ENCODE data around the gene TAS1R3.

TAS1R3 gene

GRCh38 chr1:1299686-1300351 is 31.3 kb upstream of the TAS1R3 start:
- H3K36me3 ChIP-seq = peaks cover 54% of the 10 kb centered on the region
- no peak overlapping the region for H3K4me3 ChIP-seq (ENCODE audit: low read depth, low read length)
- TF ChIP-seq, protein P1, sequence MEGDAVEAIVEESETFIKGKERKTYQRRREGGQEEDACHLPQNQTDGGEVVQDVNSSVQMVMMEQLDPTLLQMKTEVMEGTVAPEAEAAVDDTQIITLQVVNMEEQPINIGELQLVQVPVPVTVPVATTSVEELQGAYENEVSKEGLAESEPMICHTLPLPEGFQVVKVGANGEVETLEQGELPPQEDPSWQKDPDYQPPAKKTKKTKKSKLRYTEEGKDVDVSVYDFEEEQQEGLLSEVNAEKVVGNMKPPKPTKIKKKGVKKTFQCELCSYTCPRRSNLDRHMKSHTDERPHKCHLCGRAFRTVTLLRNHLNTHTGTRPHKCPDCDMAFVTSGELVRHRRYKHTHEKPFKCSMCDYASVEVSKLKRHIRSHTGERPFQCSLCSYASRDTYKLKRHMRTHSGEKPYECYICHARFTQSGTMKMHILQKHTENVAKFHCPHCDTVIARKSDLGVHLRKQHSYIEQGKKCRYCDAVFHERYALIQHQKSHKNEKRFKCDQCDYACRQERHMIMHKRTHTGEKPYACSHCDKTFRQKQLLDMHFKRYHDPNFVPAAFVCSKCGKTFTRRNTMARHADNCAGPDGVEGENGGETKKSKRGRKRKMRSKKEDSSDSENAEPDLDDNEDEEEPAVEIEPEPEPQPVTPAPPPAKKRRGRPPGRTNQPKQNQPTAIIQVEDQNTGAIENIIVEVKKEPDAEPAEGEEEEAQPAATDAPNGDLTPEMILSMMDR (IDR thresholded peaks at IDR 0.05; ENCODE audit: low read depth, low read length) = peak; percentile 42
- no peaks in the 10 kb centered on the region for H3K27me3 ChIP-seq
- no peak for DNase-seq
- peaks cover 20% of the 10 kb centered on the region for H3K4me1 ChIP-seq
- no peaks in the 10 kb centered on the region for H3K9me3 ChIP-seq

GRCh38 chr1:1300352-1300739 is 30.7 kb upstream of the TAS1R3 start:
- peaks cover 49% of the 10 kb centered on the region for H3K36me3 ChIP-seq
- H3K4me3 ChIP-seq (ENCODE audit: low read depth, low read length) = no peak overlapping the region
- H3K4me1 ChIP-seq = peaks cover 20% of the 10 kb centered on the region
- no peaks in the 10 kb centered on the region for H3K27me3 ChIP-seq
- no peaks in the 10 kb centered on the region for H3K9me3 ChIP-seq
- no peak for DNase-seq
- TF ChIP-seq, protein P1 (IDR thresholded peaks at IDR 0.05; ENCODE audit: low read depth, low read length) = no peak

DNA sequence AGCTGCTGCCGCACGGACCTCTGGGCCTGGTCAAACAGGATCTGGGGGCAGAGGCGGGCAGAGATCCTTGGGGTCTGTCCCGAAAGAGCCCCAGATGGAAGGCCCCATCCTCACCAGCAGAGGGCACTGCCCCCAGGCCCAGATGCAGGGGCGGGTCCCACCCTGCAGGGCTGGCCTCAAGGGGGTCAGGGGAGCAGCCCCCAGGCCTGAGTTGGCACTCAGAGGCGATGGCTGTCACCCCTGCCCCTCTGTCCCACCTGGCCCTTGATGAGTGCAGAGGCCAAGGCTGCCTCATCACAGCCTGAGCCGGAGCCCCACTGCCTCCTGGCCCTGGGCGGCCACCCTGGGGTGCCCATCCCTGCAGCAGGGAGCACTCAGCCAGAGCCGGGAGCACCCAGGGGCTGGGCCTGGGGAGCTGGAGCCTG is 29.1 kb upstream of the TAS1R3 start:
- no peaks in the 10 kb centered on the region for H3K27me3 ChIP-seq
- no peaks in the 10 kb centered on the region for H3K9me3 ChIP-seq
- TF ChIP-seq, protein P1 (IDR thresholded peaks at IDR 0.05; ENCODE audit: low read depth, low read length) = peak; percentile 49
- H3K4me3 ChIP-seq (ENCODE audit: low read depth, low read length) = no peak overlapping the region
- peaks cover 20% of the 10 kb centered on the region for H3K4me1 ChIP-seq
- peaks cover 36% of the 10 kb centered on the region for H3K36me3 ChIP-seq
- DNase-seq = no peak

DNA sequence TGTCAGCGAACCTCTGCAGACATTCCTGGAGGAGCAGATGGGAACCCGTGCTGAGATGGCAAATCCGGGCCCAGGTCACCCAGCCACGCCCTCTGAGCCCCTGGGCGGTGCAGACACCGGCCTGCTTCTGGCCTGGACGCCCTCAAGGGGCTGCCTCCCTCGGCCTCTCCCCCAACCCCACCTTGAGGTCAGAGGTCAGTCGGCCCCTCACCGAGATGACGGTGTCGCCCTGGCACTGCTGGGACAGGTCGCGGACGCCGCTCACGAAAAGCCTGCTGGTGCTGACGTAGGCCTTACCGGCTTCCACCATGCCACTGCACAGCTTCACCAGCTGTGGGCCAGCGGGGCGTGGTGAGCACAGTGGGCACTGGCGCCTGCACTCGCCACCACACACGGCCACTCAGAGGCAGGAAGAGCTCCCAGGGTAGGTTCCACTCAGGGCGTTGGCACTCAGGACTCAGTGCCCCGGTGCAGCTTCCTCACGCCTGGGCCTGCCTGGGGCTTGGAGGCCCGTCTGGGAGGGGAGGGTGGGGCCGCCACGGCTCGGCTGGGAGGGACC is 28.1 kb upstream of the TAS1R3 start:
- no peak for DNase-seq
- Histone ChIP-seq H3K9me3 (no peaks in the 10 kb centered on the region), H3K36me3 (peaks cover 31% of the 10 kb centered on the region), H3K4me1 (peaks cover 20% of the 10 kb centered on the region), H3K4me3 (ENCODE audit: low read depth, low read length) (no peak overlapping the region), H3K27me3 (no peaks in the 10 kb centered on the region)
- TF ChIP-seq, protein P1 (IDR thresholded peaks at IDR 0.05; ENCODE audit: low read depth, low read length) = no peak

DNA sequence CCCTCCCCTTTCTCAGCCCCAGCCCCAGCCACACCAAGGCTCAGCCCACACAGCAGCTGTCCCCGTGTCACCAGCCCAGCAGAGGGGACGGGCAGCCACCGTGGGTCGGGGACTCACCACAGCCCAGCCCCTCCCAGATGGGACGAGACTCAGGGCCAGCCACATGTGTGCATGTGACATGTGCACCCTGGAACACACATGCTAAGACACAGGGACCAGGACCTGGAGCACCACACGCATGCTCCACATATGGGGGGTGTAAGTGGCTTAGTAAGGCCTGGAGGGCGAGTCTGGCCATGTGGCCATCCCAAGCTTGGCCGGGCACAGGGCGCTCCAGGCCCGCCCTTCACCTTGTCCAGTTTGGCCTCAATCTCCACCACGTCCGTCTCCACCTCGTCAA is 27.3 kb upstream of the TAS1R3 start:
- DNase-seq = no peak
- Histone ChIP-seq H3K36me3 (peaks cover 27% of the 10 kb centered on the region), H3K4me1 (peaks cover 17% of the 10 kb centered on the region), H3K27me3 (no peaks in the 10 kb centered on the region), H3K9me3 (no peaks in the 10 kb centered on the region), H3K4me3 (ENCODE audit: low read depth, low read length) (peak overlapping the region; percentile 90)
- TF ChIP-seq, protein P1 (IDR thresholded peaks at IDR 0.05; ENCODE audit: low read depth, low read length) = no peak

All from BE2C (cell line).